Liver (tissue), 9 donors: ENCODE results near the gene TMEM154. TPM values are rescaled to one million over a fixed set of nuclear protein-coding genes. Genes with fewer than 3 reads are reported as not detected.

Experiments used
- DNase-seq: peaks from one replicate; pipeline ENCODE4 v3.0.0-alpha.2; 2017; ENCODE audit warnings: low spot score
- H3K27ac ChIP-seq, 2 donors: one replicate each; pipeline ENCODE4 v1.7.0; 2013; ENCODE audit warnings: inconsistent platforms in 2 of 2, low read length in 2 of 2, control low read depth in 1 of 2, low read depth in 1 of 2, mild to moderate bottlenecking in 1 of 2
- H3K27me3 ChIP-seq, 4 donors: one replicate each; pipeline versions ENCODE4 v1.6.1 to v1.7.0; 2013; ENCODE audit warnings: low read length in 3 of 4, inconsistent platforms in 1 of 4, mild to moderate bottlenecking in 1 of 4, moderate library complexity in 1 of 4; ENCODE audit not compliant: control insufficient read depth in 4 of 4, insufficient read depth in 4 of 4
- H3K36me3 ChIP-seq, 4 donors: one replicate each; pipeline versions ENCODE4 v1.6.1 to v1.7.0; 2013; ENCODE audit warnings: low read length in 3 of 4, mild to moderate bottlenecking in 3 of 4, low read depth in 1 of 4, moderate library complexity in 1 of 4; ENCODE audit not compliant: control insufficient read depth in 4 of 4, insufficient read depth in 3 of 4
- H3K4me1 ChIP-seq, 4 donors: one replicate each; pipeline versions ENCODE4 v1.6.1 to v1.7.0; 2013; ENCODE audit warnings: low read length in 3 of 4, mild to moderate bottlenecking in 3 of 4, moderate library complexity in 1 of 4; ENCODE audit not compliant: control insufficient read depth in 4 of 4, insufficient read depth in 4 of 4
- H3K4me3 ChIP-seq, 3 donors: one replicate each; pipeline versions ENCODE4 v1.6.1 to v1.7.0; 2013; ENCODE audit warnings: low read length in 3 of 3, control low read depth in 1 of 3, low read depth in 1 of 3, mild to moderate bottlenecking in 1 of 3
- H3K9ac ChIP-seq, 2 donors: one replicate each; pipeline ENCODE4 v1.7.0; 2013; ENCODE audit warnings: low read length in 2 of 2, mild to moderate bottlenecking in 2 of 2, moderate library complexity in 2 of 2, control low read depth in 1 of 2, low read depth in 1 of 2
- H3K9me3 ChIP-seq, 4 donors: one replicate each; pipeline versions ENCODE4 v1.6.1 to v1.7.0; 2013; ENCODE audit warnings: low read length in 3 of 4; ENCODE audit not compliant: control insufficient read depth in 4 of 4
- ATF3 ChIP-seq: IDR thresholded peaks from 2 replicates; pipeline ENCODE4 v1.6.1; 2016; ENCODE audit warnings: antibody characterized with exemption
- EGR1 ChIP-seq, 2 donors: IDR thresholded peaks; 2 replicates each; pipeline ENCODE4 v1.6.1; 2016 to 2018; ENCODE audit warnings: antibody characterized with exemption in 2 of 2, low read depth in 2 of 2
- FOXA2 ChIP-seq: IDR thresholded peaks from 2 replicates; pipeline ENCODE4 v1.6.1; 2016; ENCODE audit warnings: antibody characterized with exemption
- GABPA ChIP-seq, 2 donors: IDR thresholded peaks in 1 of 2; conservative IDR thresholded peaks in 1 of 2; 2 replicates each; pipeline ENCODE4 v1.6.1; 2016; ENCODE audit warnings: antibody characterized with exemption in 2 of 2, mild to moderate bottlenecking in 1 of 2, moderate library complexity in 1 of 2
- HNF4A ChIP-seq, 2 donors: conservative IDR thresholded peaks; 2 replicates each; pipeline ENCODE4 v1.6.1; 2016; ENCODE audit warnings: antibody characterized with exemption in 2 of 2, mild to moderate bottlenecking in 2 of 2
- HNF4G ChIP-seq: IDR thresholded peaks from 2 replicates; pipeline ENCODE4 v1.6.1; 2016; ENCODE audit warnings: antibody characterized with exemption
- JUND ChIP-seq, 2 donors: IDR thresholded peaks; 2 replicates each; pipeline ENCODE4 v1.6.1; 2016; ENCODE audit warnings: antibody characterized with exemption in 2 of 2
- NR2F2 ChIP-seq: IDR thresholded peaks from 2 replicates; pipeline ENCODE4 v1.6.1; 2016; ENCODE audit warnings: antibody characterized with exemption
- RXRA ChIP-seq, 2 donors: IDR thresholded peaks; 2 replicates each; pipeline ENCODE4 v1.6.1; 2017 to 2018; ENCODE audit warnings: antibody characterized with exemption in 2 of 2, mild to moderate bottlenecking in 1 of 2
- SP1 ChIP-seq: IDR thresholded peaks from 2 replicates; pipeline ENCODE4 v1.6.1; 2018; ENCODE audit warnings: antibody characterized with exemption, mild to moderate bottlenecking
- YY1 ChIP-seq: IDR thresholded peaks from 2 replicates; pipeline ENCODE4 v1.6.1; 2016; ENCODE audit warnings: antibody characterized with exemption, mild to moderate bottlenecking
- whole genome bisulfite sequencing: extraction: QIAGEN DNeasy Blood & Tissue Kit; methylation state at CpG from one replicate; pipeline ENCODE4 v1.1.7; 2013; 5-methylcytosine and 5-hydroxymethylcytosine counted together
- polyA plus RNA-seq, 2 donors: library from polyadenylated mRNA; stranded (reverse) in 1 of 2; unstranded in 1 of 2; fragments of 200-250 nt in 1 of 2; fragments of >200 nt in 1 of 2; fragmentation: Nextera tagmentation in 1 of 2; extraction: Ambion mirVana in 1 of 2; gene quantifications; one replicate each; pipeline versions ENCODE4 v1.2.1 to v1.2.3, GENCODE V29; 2013 to 2015
- total RNA-seq, 2 donors: library from RNA; depleted of rRNA; stranded (reverse); fragments of >200 nt; gene quantifications; one replicate each; pipeline ENCODE4 v1.2.3, GENCODE V29; 2014
- TF ChIP-seq, protein P1 (sequence below): fragments of 150-350 bp; IDR thresholded peaks from 2 replicates; pipeline ENCODE4 v1.5.1; 2017; ENCODE audit warnings: improper control_type of control experiment, low read depth, low read length; ENCODE audit not compliant: missing input control
- TF ChIP-seq, protein P2 (sequence below): IDR thresholded peaks from 2 replicates; pipeline ENCODE4 v1.6.1; 2016; ENCODE audit warnings: antibody characterized with exemption
- TF ChIP-seq, protein P3 (sequence below): IDR thresholded peaks from 2 replicates; pipeline ENCODE4 v1.6.1; 2016; ENCODE audit warnings: antibody characterized with exemption, mild to moderate bottlenecking
- donor health status: healthy.
- donor health status: healthy.
- donor health status: healthy.
- donor health status: healthy.
- donor health status: healthy.

The TMEM154 gene
- total and polyA plus RNA-seq, 4 donors, result 0.32 to 4.4 (median 2.3) TPM

- Histone ChIP-seq H3K9ac (no peak overlapping the region), H3K4me1 (no peaks in the 10 kb centered on the region), H3K27ac (no peak overlapping the region), H3K4me3 (no peak overlapping the region), H3K36me3 (no peaks in the 10 kb centered on the region), H3K9me3 (no peaks in the 10 kb centered on the region), H3K27me3 (no peaks in the 10 kb centered on the region)
- DNase-seq, result peak; percentile 39
- TF ChIP-seq, protein P1, sequence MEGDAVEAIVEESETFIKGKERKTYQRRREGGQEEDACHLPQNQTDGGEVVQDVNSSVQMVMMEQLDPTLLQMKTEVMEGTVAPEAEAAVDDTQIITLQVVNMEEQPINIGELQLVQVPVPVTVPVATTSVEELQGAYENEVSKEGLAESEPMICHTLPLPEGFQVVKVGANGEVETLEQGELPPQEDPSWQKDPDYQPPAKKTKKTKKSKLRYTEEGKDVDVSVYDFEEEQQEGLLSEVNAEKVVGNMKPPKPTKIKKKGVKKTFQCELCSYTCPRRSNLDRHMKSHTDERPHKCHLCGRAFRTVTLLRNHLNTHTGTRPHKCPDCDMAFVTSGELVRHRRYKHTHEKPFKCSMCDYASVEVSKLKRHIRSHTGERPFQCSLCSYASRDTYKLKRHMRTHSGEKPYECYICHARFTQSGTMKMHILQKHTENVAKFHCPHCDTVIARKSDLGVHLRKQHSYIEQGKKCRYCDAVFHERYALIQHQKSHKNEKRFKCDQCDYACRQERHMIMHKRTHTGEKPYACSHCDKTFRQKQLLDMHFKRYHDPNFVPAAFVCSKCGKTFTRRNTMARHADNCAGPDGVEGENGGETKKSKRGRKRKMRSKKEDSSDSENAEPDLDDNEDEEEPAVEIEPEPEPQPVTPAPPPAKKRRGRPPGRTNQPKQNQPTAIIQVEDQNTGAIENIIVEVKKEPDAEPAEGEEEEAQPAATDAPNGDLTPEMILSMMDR, result no peak
- TF ChIP-seq SP1 (no peak), HNF4A (conservative IDR thresholded peaks at IDR 0.05) (no peak), GABPA (IDR thresholded peaks at IDR 0.05 in 1 of 2, conservative IDR thresholded peaks at IDR 0.05 in 1 of 2) (no peak), EGR1 (IDR thresholded peaks at IDR 0.05; ENCODE audit: low read depth in 2 of 2) (no peak), RXRA (IDR thresholded peaks at IDR 0.05) (no peak), JUND (IDR thresholded peaks at IDR 0.05) (no peak), HNF4G (no peak)
- TF ChIP-seq, protein P2, sequence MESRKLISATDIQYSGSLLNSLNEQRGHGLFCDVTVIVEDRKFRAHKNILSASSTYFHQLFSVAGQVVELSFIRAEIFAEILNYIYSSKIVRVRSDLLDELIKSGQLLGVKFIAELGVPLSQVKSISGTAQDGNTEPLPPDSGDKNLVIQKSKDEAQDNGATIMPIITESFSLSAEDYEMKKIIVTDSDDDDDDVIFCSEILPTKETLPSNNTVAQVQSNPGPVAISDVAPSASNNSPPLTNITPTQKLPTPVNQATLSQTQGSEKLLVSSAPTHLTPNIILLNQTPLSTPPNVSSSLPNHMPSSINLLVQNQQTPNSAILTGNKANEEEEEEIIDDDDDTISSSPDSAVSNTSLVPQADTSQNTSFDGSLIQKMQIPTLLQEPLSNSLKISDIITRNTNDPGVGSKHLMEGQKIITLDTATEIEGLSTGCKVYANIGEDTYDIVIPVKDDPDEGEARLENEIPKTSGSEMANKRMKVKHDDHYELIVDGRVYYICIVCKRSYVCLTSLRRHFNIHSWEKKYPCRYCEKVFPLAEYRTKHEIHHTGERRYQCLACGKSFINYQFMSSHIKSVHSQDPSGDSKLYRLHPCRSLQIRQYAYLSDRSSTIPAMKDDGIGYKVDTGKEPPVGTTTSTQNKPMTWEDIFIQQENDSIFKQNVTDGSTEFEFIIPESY, result no peak
- WGBS, result 88% methylated on average over 4 of the region's 4 CpGs
Measured at GRCh38 chr4:152609481-152609880, 70.3 kb downstream of the TMEM154 start.

DNA sequence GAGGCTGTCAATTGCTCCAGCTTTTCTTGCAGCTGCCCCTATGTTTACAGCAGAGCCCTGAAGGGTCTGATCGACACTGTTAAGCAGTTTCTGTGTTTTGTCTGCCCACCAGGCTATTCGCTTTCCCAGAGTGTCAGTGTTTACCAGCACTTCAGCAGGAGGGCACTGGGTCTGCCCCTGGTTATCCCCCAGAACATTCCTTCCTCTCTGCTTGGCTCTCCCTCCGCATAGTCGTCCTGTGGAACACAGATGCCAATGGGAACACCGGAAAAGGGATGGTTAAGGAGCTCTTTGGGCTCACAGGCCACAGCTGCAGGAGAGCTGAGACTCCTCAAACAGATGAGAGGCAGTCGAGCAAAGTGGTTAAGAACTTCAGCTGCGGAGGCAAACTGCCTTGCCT, 72.6 kb downstream of the TMEM154 start:
- Histone ChIP-seq H3K9me3 (no peaks in the 10 kb centered on the region), H3K36me3 (no peaks in the 10 kb centered on the region), H3K4me1 (no peaks in the 10 kb centered on the region), H3K27ac (no peak overlapping the region), H3K4me3 (no peak overlapping the region), H3K27me3 (no peaks in the 10 kb centered on the region), H3K9ac (no peak overlapping the region)
- no peak for DNase-seq
- WGBS, result 52% methylated on average over 7 of the region's 7 CpGs
- no peak for TF ChIP-seq FOXA2
- TF ChIP-seq, protein P1, result no peak

GRCh38 chr4:152606753-152607152, 73.0 kb downstream of the TMEM154 start:
- no peaks in the 10 kb centered on the region for H3K36me3 ChIP-seq
- H3K9ac ChIP-seq, result no peak overlapping the region
- TF ChIP-seq ATF3 (no peak), SP1 (no peak), RXRA (IDR thresholded peaks at IDR 0.05) (no peak), EGR1 (IDR thresholded peaks at IDR 0.05; ENCODE audit: low read depth in 2 of 2) (no peak), GABPA (IDR thresholded peaks at IDR 0.05 in 1 of 2, conservative IDR thresholded peaks at IDR 0.05 in 1 of 2) (no peak), NR2F2 (no peak), HNF4G (no peak), HNF4A (conservative IDR thresholded peaks at IDR 0.05) (no peak), YY1 (no peak), JUND (IDR thresholded peaks at IDR 0.05) (no peak)
- TF ChIP-seq, protein P2, result no peak
- TF ChIP-seq, protein P3, sequence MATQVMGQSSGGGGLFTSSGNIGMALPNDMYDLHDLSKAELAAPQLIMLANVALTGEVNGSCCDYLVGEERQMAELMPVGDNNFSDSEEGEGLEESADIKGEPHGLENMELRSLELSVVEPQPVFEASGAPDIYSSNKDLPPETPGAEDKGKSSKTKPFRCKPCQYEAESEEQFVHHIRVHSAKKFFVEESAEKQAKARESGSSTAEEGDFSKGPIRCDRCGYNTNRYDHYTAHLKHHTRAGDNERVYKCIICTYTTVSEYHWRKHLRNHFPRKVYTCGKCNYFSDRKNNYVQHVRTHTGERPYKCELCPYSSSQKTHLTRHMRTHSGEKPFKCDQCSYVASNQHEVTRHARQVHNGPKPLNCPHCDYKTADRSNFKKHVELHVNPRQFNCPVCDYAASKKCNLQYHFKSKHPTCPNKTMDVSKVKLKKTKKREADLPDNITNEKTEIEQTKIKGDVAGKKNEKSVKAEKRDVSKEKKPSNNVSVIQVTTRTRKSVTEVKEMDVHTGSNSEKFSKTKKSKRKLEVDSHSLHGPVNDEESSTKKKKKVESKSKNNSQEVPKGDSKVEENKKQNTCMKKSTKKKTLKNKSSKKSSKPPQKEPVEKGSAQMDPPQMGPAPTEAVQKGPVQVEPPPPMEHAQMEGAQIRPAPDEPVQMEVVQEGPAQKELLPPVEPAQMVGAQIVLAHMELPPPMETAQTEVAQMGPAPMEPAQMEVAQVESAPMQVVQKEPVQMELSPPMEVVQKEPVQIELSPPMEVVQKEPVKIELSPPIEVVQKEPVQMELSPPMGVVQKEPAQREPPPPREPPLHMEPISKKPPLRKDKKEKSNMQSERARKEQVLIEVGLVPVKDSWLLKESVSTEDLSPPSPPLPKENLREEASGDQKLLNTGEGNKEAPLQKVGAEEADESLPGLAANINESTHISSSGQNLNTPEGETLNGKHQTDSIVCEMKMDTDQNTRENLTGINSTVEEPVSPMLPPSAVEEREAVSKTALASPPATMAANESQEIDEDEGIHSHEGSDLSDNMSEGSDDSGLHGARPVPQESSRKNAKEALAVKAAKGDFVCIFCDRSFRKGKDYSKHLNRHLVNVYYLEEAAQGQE, result no peak
- no peak for DNase-seq
- WGBS, result 64% methylated on average over 8 of the region's 8 CpGs
- no peaks in the 10 kb centered on the region for H3K9me3 ChIP-seq
- H3K27me3 ChIP-seq, result no peaks in the 10 kb centered on the region
- no peak overlapping the region for H3K4me3 ChIP-seq
- H3K4me1 ChIP-seq, result no peaks in the 10 kb centered on the region
- H3K27ac ChIP-seq, result no peak overlapping the region
